Common myeloid progenitor, CD34-positive (primary cell): ENCODE results near the gene TUT7.

Experiments used
- CTCF ChIA-PET: fragments of 350-600 bp; sonication (Branson Sonifier 250); formaldehyde crosslinking; loops from one replicate; lab custom pipeline; 2021; ENCODE audit warnings: antibody characterized with exemption; lab: Charles Lee
- POLR2A ChIA-PET: fragments of 350-600 bp; sonication (Branson Sonifier 250); formaldehyde crosslinking; loops from one replicate; lab custom pipeline; 2021; ENCODE audit warnings: antibody characterized with exemption; lab: Charles Lee
- DNase-seq, 3 donors: peaks; one replicate each; pipeline versions ENCODE4 v3.0.0 to v3.0.0-alpha.2; 2013
- H3K27ac ChIP-seq, 2 experiments: 1 replicate in 1 of 2; 2 replicates in 1 of 2; pipeline ENCODE4 v1.7.0; 2013; ENCODE audit warnings: inconsistent platforms in 2 of 2, low read length in 2 of 2, mild to moderate bottlenecking in 2 of 2, low read depth in 1 of 2, moderate library complexity in 1 of 2; ENCODE audit not compliant: severe bottlenecking in 2 of 2, insufficient read depth in 1 of 2, poor library complexity in 1 of 2
- H3K27me3 ChIP-seq, 5 experiments: replicated peaks in 2 of 5; 1 replicate in 3 of 5; 2 replicates in 2 of 5; pipeline versions ENCODE4 v1.6.1 to v1.7.0; 2013; ENCODE audit warnings: low read length in 4 of 5, mild to moderate bottlenecking in 2 of 5, moderate library complexity in 2 of 5, inconsistent platforms in 1 of 5; ENCODE audit not compliant: insufficient read depth in 5 of 5, control insufficient read depth in 4 of 5
- H3K36me3 ChIP-seq, 4 experiments: 1 replicate in 2 of 4; 2 replicates in 2 of 4; pipeline versions ENCODE4 v1.6.1 to v1.7.0; 2013; ENCODE audit warnings: low read length in 3 of 4, control low read depth in 1 of 4, mild to moderate bottlenecking in 1 of 4; ENCODE audit not compliant: control insufficient read depth in 4 of 4, insufficient read depth in 4 of 4
- H3K4me1 ChIP-seq, 4 experiments: 1 replicate in 3 of 4; 2 replicates in 1 of 4; pipeline versions ENCODE4 v1.6.1 to v1.7.1; 2013; ENCODE audit warnings: low read length in 3 of 4, mild to moderate bottlenecking in 3 of 4, control low read depth in 1 of 4, inconsistent platforms in 1 of 4, moderate library complexity in 1 of 4; ENCODE audit not compliant: control insufficient read depth in 4 of 4, insufficient read depth in 4 of 4; ENCODE audit errors: control extremely low read depth in 1 of 4
- H3K4me3 ChIP-seq, 7 experiments: 1 replicate in 4 of 7; 2 replicates in 3 of 7; pipeline versions ENCODE4 v1.5.1 to v1.7.0; 2013; ENCODE audit warnings: mild to moderate bottlenecking in 7 of 7, low read length in 6 of 7, moderate library complexity in 6 of 7, inconsistent platforms in 2 of 7, low read depth in 2 of 7, control low read depth in 1 of 7; ENCODE audit not compliant: insufficient read depth in 4 of 7, control insufficient read depth in 1 of 7; ENCODE audit errors: extremely low read depth in 1 of 7
- H3K9me3 ChIP-seq, 5 experiments: 1 replicate in 4 of 5; 2 replicates in 1 of 5; pipeline versions ENCODE4 v1.6.1 to v1.7.1; 2013; ENCODE audit warnings: low read length in 4 of 5, mild to moderate bottlenecking in 2 of 5, inconsistent platforms in 1 of 5, low read depth in 1 of 5, moderate library complexity in 1 of 5; ENCODE audit not compliant: control insufficient read depth in 4 of 5, insufficient read depth in 2 of 5; ENCODE audit errors: control extremely low read depth in 1 of 5
- WGBS: methylation state at CpG from one replicate; pipeline ENCODE4 v1.1.5; 2013; ENCODE audit not compliant: insufficient coverage; 5-methylcytosine and 5-hydroxymethylcytosine counted together

Gene TUT7

GRCh38 chr9:86350006-86350760 lies 4.0 kb downstream of the TUT7 start:
- ChIA-PET POLR2A (no interaction called here), CTCF (interaction anchor here (1.1 kb wide), 1 partner anchor 16 kb away, joined by 3 read pairs; no protein-coding TSS in a partner anchor)
- peak in 2 of 3 donors; percentile 27 to 28 for DNase-seq
- Histone ChIP-seq H3K27ac (no peak overlapping the region), H3K9me3 (no peaks in the 10 kb centered on the region), H3K36me3 (peaks cover 12 to 21% (median 16%) of the 10 kb centered on the region in 4 experiments), H3K4me1 (peaks cover 23 to 43% (median 27%) of the 10 kb centered on the region in 4 experiments), H3K27me3 (peaks cover 0 to under 1% (median 0%) of the 10 kb centered on the region in 5 experiments), H3K4me3 (peak overlapping the region in 4 of 7 experiments; percentile 22 to 57 (median 45))
- WGBS = 53% methylated on average over 7 of the region's 12 CpGs

- ChIA-PET POLR2A (no interaction called here), CTCF (interaction anchor here (0.5 to 2.0 kb wide), 3 partner anchors 10 to 946 kb away, joined by 3 to 6 read pairs (median 3); no protein-coding TSS in a partner anchor)
- Histone ChIP-seq H3K27me3 (no peaks in the 10 kb centered on the region), H3K4me1 (peaks cover 17 to 38% (median 25%) of the 10 kb centered on the region in 4 experiments), H3K4me3 (no peak overlapping the region), H3K36me3 (peaks cover 15 to 30% (median 23%) of the 10 kb centered on the region in 4 experiments), H3K27ac (no peak overlapping the region), H3K9me3 (no peaks in the 10 kb centered on the region)
- DNase-seq = no peak
- no CpG with 5 or more reads among the region's 3 CpGs for WGBS
Observed at GRCh38 chr9:86349271-86349670, 4.9 kb downstream of the TUT7 start.

GRCh38 chr9:86347991-86348390 lies 6.2 kb downstream of the TUT7 start:
- ChIA-PET CTCF (interaction anchor here (2.0 kb wide), 1 partner anchor 9 kb away, joined by 6 read pairs; no protein-coding TSS in a partner anchor), POLR2A (no interaction called here)
- Histone ChIP-seq H3K36me3 (peaks cover 15 to 30% (median 24%) of the 10 kb centered on the region in 4 experiments), H3K27me3 (no peaks in the 10 kb centered on the region), H3K27ac (no peak overlapping the region), H3K4me3 (no peak overlapping the region), H3K9me3 (no peaks in the 10 kb centered on the region), H3K4me1 (peaks cover 14 to 30% (median 21%) of the 10 kb centered on the region in 4 experiments)
- DNase-seq = no peak
- 83% methylated on average over 1 of the region's 2 CpGs for WGBS

- no peaks in the 10 kb centered on the region for H3K9me3 ChIP-seq
- peaks cover 0 to 4% (median 2%) of the 10 kb centered on the region in 4 experiments for H3K4me1 ChIP-seq
- peaks cover 17 to 49% (median 31%) of the 10 kb centered on the region in 4 experiments for H3K36me3 ChIP-seq
- no peaks in the 10 kb centered on the region for H3K27me3 ChIP-seq
- ChIA-PET CTCF (no interaction called here), POLR2A (no interaction called here)
- DNase-seq = no peak
- no peak overlapping the region for H3K4me3 ChIP-seq
- WGBS = 100% methylated on average over 1 of the region's 2 CpGs
- H3K27ac ChIP-seq = no peak overlapping the region
Observed at GRCh38 chr9:86344818-86345217, 9.4 kb downstream of the TUT7 start.

GRCh38 chr9:86342269-86342668 lies 11.9 kb downstream of the TUT7 start:
- 100% methylated on average over 1 of the region's 3 CpGs for WGBS
- no peak for DNase-seq
- Histone ChIP-seq H3K4me3 (no peak overlapping the region), H3K9me3 (no peaks in the 10 kb centered on the region), H3K4me1 (peaks cover 10 to 16% (median 13%) of the 10 kb centered on the region in 4 experiments), H3K36me3 (peaks cover 14 to 52% (median 37%) of the 10 kb centered on the region in 4 experiments), H3K27me3 (no peaks in the 10 kb centered on the region), H3K27ac (no peak overlapping the region)
- ChIA-PET CTCF (interaction anchor here (0.7 to 1.2 kb wide), 3 partner anchors 10 to 70 kb away, joined by 3 read pairs; no protein-coding TSS in a partner anchor), POLR2A (no interaction called here)

- no peak overlapping the region for H3K27ac ChIP-seq
- ChIA-PET CTCF (no interaction called here), POLR2A (no interaction called here)
Observed at GRCh38 chr9:86341007-86341491, 13.2 kb downstream of the TUT7 start.

More at GRCh38 chr9:86341007-86341491, 13.2 kb downstream of the TUT7 start:
- DNase-seq = no peak
- H3K9me3 ChIP-seq = no peaks in the 10 kb centered on the region
- WGBS = 94% methylated on average over 2 of the region's 3 CpGs
- H3K4me3 ChIP-seq = no peak overlapping the region
- H3K27me3 ChIP-seq = no peaks in the 10 kb centered on the region
- peaks cover 16 to 22% (median 18%) of the 10 kb centered on the region in 4 experiments for H3K4me1 ChIP-seq
- H3K36me3 ChIP-seq = peaks cover 12 to 55% (median 42%) of the 10 kb centered on the region in 4 experiments
